Raji (cell line): ENCODE results near the gene BPGM.

Experiments used
- POLR2A ChIP-seq: IDR thresholded peaks from 2 replicates; pipeline ENCODE4 v1.6.1; 2011; ENCODE audit warnings: low read depth, low read length, control low read depth; ENCODE audit not compliant: insufficient read depth

BPGM gene

DNA sequence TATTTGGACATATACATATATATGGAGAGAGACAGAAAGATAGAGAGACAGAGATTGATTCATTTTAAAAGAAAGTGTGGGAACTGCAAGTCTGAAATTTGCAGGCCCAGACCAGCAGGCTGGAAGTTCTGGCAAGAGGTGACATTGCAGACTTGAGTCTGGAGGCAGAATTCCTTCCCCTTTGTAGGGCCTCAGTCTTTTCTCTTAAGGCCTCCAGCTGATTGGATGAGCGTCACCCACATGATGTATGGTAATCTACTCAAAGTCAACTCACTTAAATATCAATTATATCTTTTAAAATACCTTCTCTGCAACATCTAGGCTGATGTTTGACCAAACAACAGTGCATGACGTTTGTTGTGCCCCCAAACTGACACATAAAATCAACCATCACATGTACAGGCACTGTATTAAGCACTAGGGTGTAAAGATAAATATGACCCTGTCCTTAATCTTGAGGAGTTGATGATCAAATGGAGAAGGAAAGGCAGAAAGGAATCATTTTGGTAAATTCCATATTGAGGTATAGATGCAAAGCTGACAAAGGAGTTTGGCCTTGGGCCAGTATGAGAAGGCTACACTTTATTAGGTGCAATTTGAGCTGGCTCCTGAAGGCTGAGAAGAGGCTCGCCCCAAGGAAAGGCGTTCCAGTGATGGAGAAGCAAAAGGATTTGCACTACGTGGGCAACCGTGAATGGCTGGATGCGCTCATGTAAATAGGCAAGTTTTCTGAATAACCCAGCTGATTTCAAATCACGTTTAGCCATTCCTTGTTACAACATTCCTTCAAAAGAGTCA is 52.6 kb downstream of the BPGM start:
- no peak for TF ChIP-seq POLR2A

DNA sequence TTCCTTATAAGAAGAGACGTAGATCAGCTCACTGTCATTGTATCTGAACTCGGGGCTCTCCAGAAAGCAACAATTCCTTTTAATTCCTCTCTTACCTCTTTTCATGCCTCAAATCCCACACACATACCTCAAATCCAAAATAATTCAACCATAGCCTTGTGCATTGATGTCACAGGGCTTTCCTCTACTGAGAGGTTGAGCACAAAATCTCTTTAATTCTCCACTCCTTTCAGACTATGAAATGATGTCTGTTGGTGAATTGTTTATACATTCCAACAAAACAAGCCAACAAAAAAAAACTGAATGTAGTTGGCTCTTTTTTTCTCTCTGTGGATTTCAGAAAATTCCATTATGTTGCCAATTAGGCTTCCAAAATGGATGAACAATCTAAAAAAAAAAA is 53.2 kb downstream of the BPGM start:
- no peak for TF ChIP-seq POLR2A

DNA sequence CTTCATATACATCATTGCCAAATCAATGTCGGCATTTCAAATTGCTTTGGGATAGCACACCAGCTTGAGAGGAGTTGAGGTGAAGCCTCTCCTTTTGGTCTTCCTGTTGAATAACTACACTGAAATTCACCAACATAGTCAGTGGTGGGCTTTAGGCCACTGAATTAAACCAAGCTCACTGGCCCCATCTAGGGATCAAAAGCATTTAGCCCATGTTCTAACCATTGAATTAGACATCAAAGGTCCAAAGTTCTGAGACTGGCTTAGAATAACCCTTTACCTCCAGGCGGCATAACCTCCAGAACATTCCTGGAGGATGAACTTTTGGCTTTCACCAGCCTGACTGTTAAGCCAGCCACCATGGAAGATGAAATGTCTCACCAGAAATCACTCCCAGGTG is 54.6 kb downstream of the BPGM start:
- no peak for TF ChIP-seq POLR2A

- no peak for TF ChIP-seq POLR2A
These were observed 56.0 kb downstream of the BPGM start for GRCh38 chr7:134702366-134703240.

GRCh38 chr7:134703241-134703594 is 56.6 kb downstream of the BPGM start:
- no peak for TF ChIP-seq POLR2A

DNA sequence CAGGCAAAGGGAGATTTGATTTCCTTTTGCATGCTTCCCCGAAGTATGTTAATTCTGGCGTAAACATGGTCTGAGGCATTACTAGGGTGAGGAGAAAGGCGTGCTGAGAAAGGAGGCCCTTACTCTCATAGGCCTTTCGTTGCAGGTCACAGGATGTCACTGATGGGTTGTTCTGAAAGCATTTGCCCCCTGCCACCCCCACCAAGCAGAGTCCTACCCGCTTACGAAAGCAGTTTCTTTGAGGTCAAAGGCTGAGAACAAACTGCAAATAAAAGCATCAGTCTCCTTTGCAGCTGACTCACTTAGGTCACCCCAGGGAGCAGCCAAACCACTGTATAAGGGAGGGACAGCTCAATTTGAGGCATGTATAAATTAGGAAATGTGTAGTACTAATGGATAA is 57.1 kb downstream of the BPGM start:
- no peak for TF ChIP-seq POLR2A

- TF ChIP-seq POLR2A, result no peak
These were observed 58.2 kb downstream of the BPGM start for GRCh38 chr7:134704827-134705226.

GRCh38 chr7:134705716-134706115 is 59.1 kb downstream of the BPGM start:
- TF ChIP-seq POLR2A, result no peak

- no peak for TF ChIP-seq POLR2A
These were observed 59.8 kb downstream of the BPGM start for GRCh38 chr7:134706468-134706867.

DNA sequence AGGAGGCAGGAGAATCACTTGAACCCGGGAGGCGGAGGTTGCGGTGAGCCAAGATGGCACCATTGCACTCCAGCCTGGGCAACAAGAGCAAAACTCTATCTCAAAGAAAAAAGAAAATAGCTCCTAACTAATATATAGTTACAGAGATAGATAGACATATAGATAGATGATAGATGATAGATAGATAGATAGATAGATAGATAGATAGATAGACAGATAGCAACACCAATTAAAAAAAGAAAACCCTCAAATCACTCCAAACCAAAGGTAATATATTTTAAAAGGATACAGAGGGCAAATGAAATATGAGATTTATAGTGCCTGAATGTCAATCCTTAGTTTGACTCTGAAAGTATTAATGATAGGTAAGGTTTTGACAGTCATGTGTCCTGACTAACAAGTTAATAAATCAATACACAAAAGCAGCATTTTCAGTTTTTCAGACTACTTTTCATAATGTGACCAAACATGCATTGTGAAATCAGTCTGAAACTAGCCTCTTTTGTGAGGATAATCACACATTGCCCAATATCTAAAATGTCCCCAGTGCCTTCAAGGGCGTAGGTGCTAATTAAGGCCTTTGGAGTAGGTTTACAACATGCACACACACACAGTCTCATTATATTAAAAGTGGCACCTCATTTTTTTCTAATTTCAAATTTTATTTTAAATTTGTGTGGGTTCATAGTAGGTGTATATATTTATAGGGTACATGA is 61.2 kb downstream of the BPGM start:
- TF ChIP-seq POLR2A, result no peak

DNA sequence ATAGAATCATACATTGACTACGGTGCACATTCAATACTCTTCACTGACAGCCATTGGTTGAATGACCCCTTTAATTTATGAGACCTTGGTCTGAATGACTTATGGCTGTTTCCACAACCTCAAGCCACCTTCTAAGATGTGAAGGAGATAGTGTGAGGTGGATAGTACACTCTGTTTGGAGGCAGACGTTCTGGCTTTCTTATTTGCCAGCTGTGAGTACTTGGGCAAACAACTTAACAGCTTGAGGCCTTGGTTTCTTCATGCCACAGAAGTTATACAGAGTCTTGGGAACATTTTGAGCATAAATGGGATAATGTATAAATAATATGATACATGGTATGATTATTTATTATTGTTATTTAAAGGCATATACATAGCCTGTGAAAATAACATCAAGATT is 62.0 kb downstream of the BPGM start:
- no peak for TF ChIP-seq POLR2A

DNA sequence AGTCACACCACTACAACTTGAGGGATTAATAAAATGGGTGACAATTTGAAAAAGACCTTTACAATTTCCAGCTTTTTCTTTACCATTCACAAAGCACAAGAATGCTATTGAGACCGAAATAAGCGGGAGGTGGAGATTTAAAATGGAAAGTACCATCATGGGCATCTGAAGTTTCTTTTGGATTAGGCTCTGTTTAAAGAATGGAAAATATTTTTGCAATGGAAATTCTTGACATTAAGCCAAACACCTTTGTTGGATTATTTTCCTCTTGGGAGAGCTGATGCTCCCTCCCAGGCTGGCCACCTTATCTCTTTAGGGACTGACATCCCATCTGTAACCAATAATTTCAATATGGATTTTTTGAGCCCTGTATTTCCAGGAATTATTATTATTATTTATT is 62.5 kb downstream of the BPGM start:
- TF ChIP-seq POLR2A, result no peak

- TF ChIP-seq POLR2A, result no peak
These were observed 63.8 kb downstream of the BPGM start for GRCh38 chr7:134710511-134710853.

DNA sequence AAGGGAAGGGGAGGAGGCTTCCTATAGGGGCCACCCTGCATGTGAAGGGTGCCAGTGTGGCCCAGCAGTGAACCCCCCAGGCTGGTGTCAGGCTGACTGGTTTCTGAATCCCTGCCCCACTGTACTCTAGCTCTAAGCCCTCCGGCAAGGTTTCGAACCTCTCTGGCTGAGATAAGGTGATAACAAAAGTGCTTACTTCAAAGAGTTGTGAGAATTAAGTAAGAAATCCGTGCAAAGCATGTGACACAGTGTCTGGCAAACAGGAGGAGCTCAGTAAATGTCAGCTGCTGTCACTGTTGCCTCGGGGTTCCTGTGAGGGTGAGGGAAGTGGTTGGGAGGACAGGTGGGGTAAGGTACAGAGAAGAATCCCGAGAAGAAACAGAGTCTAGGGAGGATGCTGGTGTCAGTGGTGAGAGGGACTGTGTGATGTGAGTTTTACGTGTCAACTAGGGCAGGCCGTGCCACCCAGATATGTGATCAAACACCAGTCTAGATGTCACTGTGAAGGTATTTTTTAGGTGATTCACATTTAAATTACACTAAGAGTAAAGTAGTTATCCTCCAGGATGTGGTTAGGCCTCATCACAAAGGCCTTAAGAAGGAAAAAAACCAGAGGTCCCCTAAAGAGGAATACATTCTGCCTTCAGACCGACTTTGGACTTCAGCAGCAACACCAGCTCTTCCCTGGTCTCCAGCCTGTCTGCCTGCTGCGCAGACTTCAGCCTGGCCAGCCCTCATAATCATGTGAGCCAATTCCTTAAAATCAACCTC is 64.4 kb downstream of the BPGM start:
- TF ChIP-seq POLR2A, result no peak

DNA sequence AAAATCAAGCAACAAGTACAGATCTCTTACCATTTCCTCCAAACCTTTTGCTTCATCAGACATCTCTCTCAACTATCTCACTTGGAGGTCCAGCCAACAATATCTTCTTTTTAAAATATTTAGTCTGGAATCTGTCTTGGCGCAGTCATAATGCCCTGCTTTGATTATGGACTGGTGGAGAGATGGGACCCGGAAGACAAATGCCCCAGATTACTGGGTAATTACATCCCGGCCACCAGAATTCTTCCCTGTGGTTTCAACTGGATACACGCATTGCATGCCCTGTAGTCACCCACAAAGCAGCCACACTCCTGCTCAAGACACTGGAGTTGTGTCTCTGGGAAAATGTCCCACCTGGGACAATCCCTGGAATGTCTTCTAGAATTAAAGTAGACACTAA is 65.5 kb downstream of the BPGM start:
- no peak for TF ChIP-seq POLR2A
